ENCODE data around the gene AKT1.
"Not testable (repeated sequence)": the region's sequence is repeated elsewhere in the genome, so short reads cannot be mapped to it uniquely, and the experiment has no call there.

AKT1 gene

DNA sequence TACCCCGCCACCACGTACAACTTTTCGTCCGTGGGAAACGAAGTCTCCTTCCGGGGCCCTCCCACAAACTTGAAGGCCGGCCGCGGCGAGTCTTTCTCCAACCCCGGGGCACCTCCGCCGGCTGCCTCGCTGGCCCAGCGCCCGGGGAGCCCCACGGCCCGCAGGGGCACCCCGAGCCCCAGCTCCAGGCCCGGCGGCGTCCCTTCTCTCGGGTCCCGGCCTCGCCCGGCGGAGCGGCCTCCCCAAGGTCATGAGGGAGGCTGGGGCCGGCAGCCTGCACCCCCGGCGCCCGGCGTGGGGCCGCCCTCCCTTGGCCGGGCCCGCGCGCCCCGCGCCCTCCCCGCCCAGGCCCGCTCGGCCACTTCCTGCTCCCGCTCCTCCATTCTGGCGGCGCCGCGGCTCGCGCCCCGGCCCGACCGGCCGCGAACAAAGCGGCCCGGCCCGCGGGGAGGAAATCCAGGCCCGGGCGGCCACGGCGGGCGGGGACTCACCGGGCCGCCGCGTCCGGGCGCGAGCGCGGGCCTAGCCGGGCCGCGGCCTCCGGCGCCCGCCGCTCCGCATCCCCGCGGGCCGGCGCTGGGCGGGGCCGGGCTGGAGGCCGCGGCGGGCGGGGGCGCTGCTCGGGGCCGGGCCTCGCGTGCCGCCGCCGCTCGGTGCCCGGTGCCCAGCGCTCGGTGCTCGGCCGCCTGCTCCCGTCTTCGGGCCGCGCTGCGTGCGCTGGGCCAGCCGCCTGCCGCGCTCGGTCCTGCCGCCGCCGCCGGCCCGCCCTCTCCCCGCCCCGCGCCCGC lies at the start of gene AKT1:
TSS of gene AKT1 (minus strand) at position 756 of the 788 bp plus-strand sequence. CDS start 3,105 bp downstream, outside the sequence.
- peak within 1 kb of the TSS; percentile 75 for H3K4me3 ChIP-seq (ENCODE audit: low read depth, low read length)
- H3K9me3 ChIP-seq (ENCODE audit: control insufficient read depth, insufficient read depth, low read length): no peaks in the 10 kb centered on the region
- H3K36me3 ChIP-seq (ENCODE audit: control insufficient read depth, insufficient read depth, low read length): peaks cover 18% of the 10 kb centered on the region; the same call in 1 of the 2 replicates
- peaks cover 39% of the 10 kb centered on the region for H3K27me3 ChIP-seq (ENCODE audit: control insufficient read depth, insufficient read depth, low read length)
- H3K27ac ChIP-seq (ENCODE audit: low read depth, low read length): no peak within 1 kb of the TSS
- peaks cover 32% of the 10 kb centered on the region for H3K4me1 ChIP-seq (ENCODE audit: control insufficient read depth, insufficient read depth, low read length)
- no peak within 1 kb of the TSS; the same call in 1 of the 2 replicates for H3K9ac ChIP-seq (ENCODE audit: low read depth, low read length)

DNA sequence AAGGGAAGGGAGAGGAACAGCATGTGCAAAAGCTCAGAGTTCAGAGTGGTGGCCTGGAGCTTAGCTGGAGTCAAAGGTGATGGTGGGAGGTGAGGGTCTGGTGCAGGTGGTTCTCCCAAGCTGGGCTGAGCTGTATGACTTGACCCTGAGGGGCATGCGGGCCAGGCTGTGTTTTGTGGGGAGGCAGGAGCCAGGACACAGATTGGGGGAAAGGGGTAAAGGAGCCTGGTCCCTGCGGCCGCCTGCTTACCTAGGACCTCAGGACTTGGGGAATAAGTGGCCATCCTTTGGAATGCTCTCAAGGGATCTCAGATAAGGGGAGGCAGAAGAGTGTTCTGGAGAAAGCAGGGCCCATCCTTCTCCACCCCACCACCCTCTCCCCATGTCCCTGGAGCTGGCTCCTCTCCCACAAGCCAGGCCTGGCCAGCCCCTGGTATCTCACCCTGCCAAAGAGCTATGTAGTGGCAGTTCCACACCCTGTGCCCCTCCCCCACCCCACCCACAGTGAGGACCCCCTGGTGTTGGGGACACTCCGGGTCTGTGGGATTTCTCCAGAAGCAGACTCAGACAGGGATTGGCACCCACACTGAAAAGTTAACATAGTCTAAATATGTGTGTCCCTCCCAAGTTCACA lies 49.6 kb upstream of the AKT1 start:
- H3K9me3 ChIP-seq (ENCODE audit: control insufficient read depth, insufficient read depth, low read length): no peaks in the 10 kb centered on the region
- no peak overlapping the region for H3K27ac ChIP-seq (ENCODE audit: low read depth, low read length)
- peaks cover 46% of the 10 kb centered on the region for H3K27me3 ChIP-seq (ENCODE audit: control insufficient read depth, insufficient read depth, low read length)
- H3K4me3 ChIP-seq (ENCODE audit: low read depth, low read length): no peak overlapping the region
- no peak overlapping the region for H3K9ac ChIP-seq (ENCODE audit: low read depth, low read length)
- H3K36me3 ChIP-seq (ENCODE audit: control insufficient read depth, insufficient read depth, low read length): no peaks in the 10 kb centered on the region
- peaks cover 11% of the 10 kb centered on the region for H3K4me1 ChIP-seq (ENCODE audit: control insufficient read depth, insufficient read depth, low read length)

DNA sequence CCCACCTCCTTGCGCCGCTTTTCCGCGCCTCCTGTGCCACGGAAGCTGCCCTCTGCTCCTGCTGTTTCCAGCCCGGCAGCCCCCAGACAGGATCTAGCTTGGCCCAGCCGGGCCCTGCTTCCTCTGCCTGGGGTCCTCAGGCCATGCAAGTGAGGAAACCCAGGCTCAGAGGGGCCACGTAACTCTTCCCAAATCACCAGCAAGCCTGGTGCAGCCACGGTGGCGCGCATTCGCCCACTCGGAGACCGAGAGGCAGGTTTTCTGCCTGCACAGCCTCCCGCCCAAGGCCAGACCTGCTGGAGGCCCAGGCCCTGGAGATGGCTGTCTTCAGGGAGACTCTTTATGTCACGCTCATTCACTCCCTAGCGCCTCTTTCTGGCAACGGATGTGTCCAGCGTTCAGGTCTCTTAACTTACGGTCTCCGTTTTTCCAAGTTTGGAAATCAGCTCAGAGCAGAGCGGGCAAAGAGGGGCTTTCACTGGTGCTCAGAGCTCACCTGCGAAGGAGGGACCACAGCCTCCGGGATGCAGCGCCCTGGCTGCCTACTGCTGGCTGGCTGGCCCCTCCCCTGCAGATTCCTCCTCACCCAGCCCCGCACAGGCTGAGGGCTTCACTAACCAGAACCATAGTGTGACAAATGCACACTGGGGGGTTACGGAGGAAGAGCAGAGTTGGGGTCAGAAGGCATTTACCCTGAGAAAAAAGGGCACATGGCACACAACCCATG lies 48.9 kb upstream of the AKT1 start:
- no peak overlapping the region for H3K9ac ChIP-seq (ENCODE audit: low read depth, low read length)
- H3K4me3 ChIP-seq (ENCODE audit: low read depth, low read length): peak overlapping the region; percentile 69

DNA sequence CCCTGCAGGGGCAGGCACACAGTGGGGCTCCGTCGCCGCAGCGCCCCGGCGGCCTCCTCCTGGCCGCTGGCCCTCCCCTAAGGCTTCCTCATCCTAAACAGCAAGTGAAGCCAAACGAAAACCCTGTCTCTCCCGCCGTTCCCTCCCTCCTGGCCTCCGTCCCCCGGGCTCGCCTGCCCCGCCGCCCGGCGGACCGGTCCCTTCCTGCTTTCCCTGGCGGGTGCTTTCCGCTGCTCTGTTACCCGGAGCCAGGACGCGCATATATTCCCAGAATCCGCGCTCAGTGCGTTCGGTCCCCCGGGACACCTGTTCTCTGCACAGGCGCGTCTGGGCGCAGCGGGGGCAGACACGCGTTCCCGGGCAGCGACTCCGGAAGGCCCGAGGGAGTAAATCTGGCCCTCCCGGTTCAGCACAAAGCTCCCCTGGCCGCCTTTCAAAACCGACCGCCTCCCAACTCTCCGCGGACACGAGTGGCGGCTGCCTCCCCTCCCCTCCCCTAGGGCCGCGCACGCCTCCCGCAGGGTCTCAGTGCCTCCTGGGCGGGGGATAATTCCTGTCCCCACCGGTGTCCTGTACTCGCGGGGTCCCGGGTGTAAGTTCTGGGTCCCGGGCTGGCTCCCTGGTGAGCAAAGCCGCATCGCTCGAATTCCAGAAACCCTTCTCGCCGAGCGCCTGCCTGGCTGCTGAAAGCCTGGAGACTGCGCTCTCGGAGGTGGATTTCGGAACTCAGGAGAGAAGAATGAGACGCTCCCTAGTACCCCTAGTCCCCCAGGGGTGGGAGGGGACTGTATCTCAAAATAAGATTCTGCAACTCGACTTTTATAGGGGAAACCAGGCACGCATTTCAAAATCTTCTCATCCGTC lies 48.1 kb upstream of the AKT1 start:
- no peaks in the 10 kb centered on the region for H3K9me3 ChIP-seq (ENCODE audit: control insufficient read depth, insufficient read depth, low read length)
- peak overlapping the region; percentile 69 for H3K4me3 ChIP-seq (ENCODE audit: low read depth, low read length)
- peak overlapping the region; percentile 52 for H3K27ac ChIP-seq (ENCODE audit: low read depth, low read length)
- peaks cover 46% of the 10 kb centered on the region for H3K27me3 ChIP-seq (ENCODE audit: control insufficient read depth, insufficient read depth, low read length)
- no peaks in the 10 kb centered on the region for H3K36me3 ChIP-seq (ENCODE audit: control insufficient read depth, insufficient read depth, low read length)
- H3K4me1 ChIP-seq (ENCODE audit: control insufficient read depth, insufficient read depth, low read length): peaks cover 11% of the 10 kb centered on the region
- no peak overlapping the region for H3K9ac ChIP-seq (ENCODE audit: low read depth, low read length)

More for the DNA sequence above, 48.9 kb upstream of the AKT1 start:
- Histone ChIP-seq H3K36me3 (ENCODE audit: control insufficient read depth, insufficient read depth, low read length) (no peaks in the 10 kb centered on the region), H3K4me1 (ENCODE audit: control insufficient read depth, insufficient read depth, low read length) (peaks cover 11% of the 10 kb centered on the region), H3K9me3 (ENCODE audit: control insufficient read depth, insufficient read depth, low read length) (no peaks in the 10 kb centered on the region), H3K27me3 (ENCODE audit: control insufficient read depth, insufficient read depth, low read length) (peaks cover 46% of the 10 kb centered on the region), H3K27ac (ENCODE audit: low read depth, low read length) (peak overlapping the region; percentile 52)

DNA sequence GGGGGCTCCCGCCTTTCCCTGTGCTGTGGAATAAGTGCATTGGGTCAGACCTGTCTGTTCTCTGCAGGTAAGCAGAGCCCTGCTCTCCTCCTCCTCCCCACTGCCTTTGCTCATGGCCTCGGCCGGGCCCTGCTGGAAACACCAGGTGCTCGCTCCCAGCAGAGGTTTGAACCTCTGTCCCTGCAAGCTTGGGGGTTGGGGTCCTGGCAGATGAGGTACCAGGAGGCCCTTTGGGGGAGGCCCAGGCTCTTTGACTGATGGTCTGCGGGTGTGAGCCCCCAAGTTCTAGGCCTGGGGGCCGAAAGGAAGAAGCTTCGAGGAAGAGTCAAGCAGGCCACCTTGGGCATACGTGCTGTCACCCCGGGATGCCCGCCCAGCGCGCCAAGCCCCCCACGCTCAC lies 47.5 kb upstream of the AKT1 start:
- Histone ChIP-seq H3K4me3 (ENCODE audit: low read depth, low read length) (peak overlapping the region; percentile 69), H3K4me1 (ENCODE audit: control insufficient read depth, insufficient read depth, low read length) (peaks cover 11% of the 10 kb centered on the region), H3K27me3 (ENCODE audit: control insufficient read depth, insufficient read depth, low read length) (peaks cover 46% of the 10 kb centered on the region), H3K36me3 (ENCODE audit: control insufficient read depth, insufficient read depth, low read length) (no peaks in the 10 kb centered on the region), H3K9me3 (ENCODE audit: control insufficient read depth, insufficient read depth, low read length) (no peaks in the 10 kb centered on the region), H3K9ac (ENCODE audit: low read depth, low read length) (no peak overlapping the region), H3K27ac (ENCODE audit: low read depth, low read length) (no peak overlapping the region)

DNA sequence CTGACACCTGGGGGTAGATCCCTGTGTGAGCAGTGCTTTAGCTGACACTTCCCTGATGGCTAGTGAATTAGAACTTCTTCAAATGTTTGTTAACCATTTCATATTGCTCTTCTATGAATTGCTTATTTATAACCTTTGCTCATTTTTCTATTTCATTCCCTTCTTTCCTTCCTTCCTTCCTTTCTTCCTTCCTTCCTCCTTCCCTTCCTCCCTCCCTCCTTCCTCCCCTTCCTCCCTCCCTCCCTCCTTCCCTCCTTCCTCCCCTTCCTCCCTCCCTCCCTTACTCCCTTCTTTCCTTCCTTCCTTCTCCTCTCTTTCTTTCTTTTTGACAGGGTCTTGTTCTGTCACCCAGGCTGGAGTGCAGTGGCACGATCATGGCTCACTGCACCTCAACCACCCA lies 46.2 kb upstream of the AKT1 start:
- H3K27me3 ChIP-seq (ENCODE audit: control insufficient read depth, insufficient read depth, low read length): peaks cover 46% of the 10 kb centered on the region
- H3K4me3 ChIP-seq (ENCODE audit: low read depth, low read length): no peak overlapping the region
- H3K9me3 ChIP-seq (ENCODE audit: control insufficient read depth, insufficient read depth, low read length): no peaks in the 10 kb centered on the region
- H3K9ac ChIP-seq (ENCODE audit: low read depth, low read length): no peak overlapping the region
- no peaks in the 10 kb centered on the region for H3K36me3 ChIP-seq (ENCODE audit: control insufficient read depth, insufficient read depth, low read length)
- peaks cover 11% of the 10 kb centered on the region for H3K4me1 ChIP-seq (ENCODE audit: control insufficient read depth, insufficient read depth, low read length)
- no peak overlapping the region for H3K27ac ChIP-seq (ENCODE audit: low read depth, low read length)

DNA sequence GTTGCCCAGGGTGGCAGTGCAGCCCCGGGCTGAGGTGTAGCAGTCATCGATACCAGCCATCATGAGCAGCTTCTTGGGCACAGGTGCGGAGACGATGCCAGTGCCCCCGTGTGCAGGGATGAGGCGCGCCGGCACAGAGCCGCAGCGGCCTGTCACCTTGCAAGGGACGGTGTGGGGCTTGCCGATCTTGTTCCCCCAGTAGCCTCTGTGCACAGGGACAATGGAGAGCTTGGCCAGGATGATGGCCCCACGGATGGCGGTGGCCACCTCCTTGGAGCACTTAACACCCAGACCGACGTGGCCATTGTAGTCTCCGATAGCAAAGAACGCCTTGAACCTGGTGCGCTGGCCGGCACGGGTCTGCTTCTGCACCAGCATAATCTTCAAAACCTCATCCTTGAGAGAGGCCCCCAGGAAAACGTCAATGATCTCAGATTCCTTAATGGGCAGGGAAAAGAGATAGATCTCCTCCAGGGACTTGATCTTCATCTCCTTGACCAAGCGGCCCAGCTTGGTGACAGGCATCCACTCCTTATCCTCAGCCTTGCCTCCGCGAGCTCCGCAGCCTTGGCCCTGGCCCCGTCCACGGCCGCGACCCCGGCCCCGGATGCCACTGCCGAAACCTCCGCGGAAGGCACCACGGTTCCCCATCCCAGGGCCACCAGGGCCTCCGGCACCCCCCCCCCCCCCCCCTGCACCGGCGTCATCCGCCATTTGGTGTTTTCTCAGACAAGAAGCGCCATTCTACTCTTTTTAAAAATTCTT lies 40.8 kb upstream of the AKT1 start:
- not testable (repeated sequence) for H3K9ac ChIP-seq (ENCODE audit: low read depth, low read length); H3K27ac ChIP-seq (ENCODE audit: low read depth, low read length); H3K27me3 ChIP-seq (ENCODE audit: control insufficient read depth, insufficient read depth, low read length); H3K4me3 ChIP-seq (ENCODE audit: low read depth, low read length); H3K36me3 ChIP-seq (ENCODE audit: control insufficient read depth, insufficient read depth, low read length); H3K4me1 ChIP-seq (ENCODE audit: control insufficient read depth, insufficient read depth, low read length); H3K9me3 ChIP-seq (ENCODE audit: control insufficient read depth, insufficient read depth, low read length)

DNA sequence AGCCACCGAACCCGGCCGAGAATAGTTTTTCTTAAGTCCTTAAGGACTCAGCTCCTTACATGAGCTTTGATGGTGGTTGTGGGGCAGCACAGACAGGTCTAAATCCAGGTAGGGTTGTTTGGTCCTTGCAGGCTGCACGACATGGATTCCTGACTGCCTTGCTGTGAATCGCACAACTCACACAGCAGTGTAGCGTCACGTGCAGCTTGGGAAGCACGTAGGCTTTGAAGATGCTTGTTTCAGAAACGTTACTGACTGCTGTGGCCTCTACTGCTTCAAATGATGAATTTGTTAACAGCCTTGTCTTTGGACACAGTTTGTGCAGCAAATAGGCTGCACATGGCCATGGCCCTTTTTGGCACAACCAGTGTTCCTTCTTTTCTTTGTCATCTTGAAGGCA lies 35.2 kb upstream of the AKT1 start:
- Histone ChIP-seq H3K4me3 (ENCODE audit: low read depth, low read length) (no peak overlapping the region), H3K4me1 (ENCODE audit: control insufficient read depth, insufficient read depth, low read length) (no peaks in the 10 kb centered on the region), H3K9ac (ENCODE audit: low read depth, low read length) (no peak overlapping the region)

DNA sequence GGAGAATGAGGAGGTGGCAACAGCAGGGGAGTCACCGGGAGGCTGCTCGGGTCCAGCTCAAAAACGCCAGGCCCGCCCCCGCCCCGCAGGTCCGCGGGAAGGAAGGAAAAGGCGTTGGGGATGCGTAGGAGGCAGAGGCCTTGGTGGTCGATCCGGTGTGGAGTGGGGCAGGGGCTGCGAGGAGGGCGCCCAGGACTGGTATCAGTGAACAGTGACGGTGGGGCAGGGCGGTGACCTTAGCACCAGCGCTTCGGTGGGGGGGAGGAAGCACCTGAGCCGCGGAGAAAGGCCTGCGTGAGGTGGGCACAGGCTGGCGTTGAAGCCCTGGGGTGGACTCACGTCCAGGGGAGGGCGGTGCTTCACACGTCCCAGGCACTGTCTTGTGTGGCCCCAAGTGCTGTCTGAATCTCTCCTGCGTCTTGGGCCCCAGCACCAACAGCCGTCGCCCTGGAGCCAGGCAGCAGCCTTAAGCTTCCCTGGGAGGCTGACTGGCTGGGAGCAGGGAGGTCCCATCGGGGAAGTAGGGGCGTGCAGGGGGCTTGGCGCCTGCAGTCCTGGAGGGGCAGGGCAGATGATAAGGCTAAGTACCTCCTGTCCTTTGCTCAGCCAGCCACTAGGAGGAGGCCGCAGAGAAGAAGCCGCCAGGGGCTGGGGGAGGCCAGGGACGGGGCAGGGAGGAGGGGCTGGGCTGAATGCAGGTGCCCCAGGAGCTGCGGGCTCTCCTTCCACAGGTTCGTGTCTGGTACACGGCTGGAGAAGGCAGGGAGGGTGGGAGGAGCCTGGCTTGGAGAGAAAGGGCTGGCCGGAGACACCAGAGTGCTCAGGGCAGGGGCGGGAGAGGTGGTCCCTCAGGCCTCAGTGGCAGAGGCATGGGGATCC lies 31.9 kb upstream of the AKT1 start:
- no peaks in the 10 kb centered on the region for H3K36me3 ChIP-seq (ENCODE audit: control insufficient read depth, insufficient read depth, low read length)
- peak overlapping the region; percentile 43 for H3K4me3 ChIP-seq (ENCODE audit: low read depth, low read length)
- H3K9me3 ChIP-seq (ENCODE audit: control insufficient read depth, insufficient read depth, low read length): no peaks in the 10 kb centered on the region
- no peak overlapping the region for H3K9ac ChIP-seq (ENCODE audit: low read depth, low read length)
- peaks cover 24% of the 10 kb centered on the region for H3K27me3 ChIP-seq (ENCODE audit: control insufficient read depth, insufficient read depth, low read length)
- H3K27ac ChIP-seq (ENCODE audit: low read depth, low read length): no peak overlapping the region
- H3K4me1 ChIP-seq (ENCODE audit: control insufficient read depth, insufficient read depth, low read length): no peaks in the 10 kb centered on the region

More for the DNA sequence above, 35.2 kb upstream of the AKT1 start:
- Histone ChIP-seq H3K36me3 (ENCODE audit: control insufficient read depth, insufficient read depth, low read length) (no peaks in the 10 kb centered on the region), H3K27me3 (ENCODE audit: control insufficient read depth, insufficient read depth, low read length) (peaks cover 7% of the 10 kb centered on the region), H3K27ac (ENCODE audit: low read depth, low read length) (no peak overlapping the region), H3K9me3 (ENCODE audit: control insufficient read depth, insufficient read depth, low read length) (no peaks in the 10 kb centered on the region)
